Right lobe of liver (tissue), 6 donors: ENCODE measurements around the gene TMEM72. TPM values are rescaled to one million over a fixed set of nuclear protein-coding genes. Genes with fewer than 3 reads are reported as not detected.

Experiments used
- ATAC-seq, 4 donors: fragments of 200-7000 bp; cut with Tn5 transposase; one replicate each; pipeline ENCODE4 v1.9.1; 2020; ENCODE audit warnings: mild to moderate bottlenecking in 4 of 4, moderate library complexity in 4 of 4
- DNase-seq, 3 donors: peaks; one replicate each; pipeline ENCODE4 v3.0.0-alpha.2; 2020
- H3K27ac ChIP-seq, 3 donors: fragments of 200-600 bp; one replicate each; pipeline ENCODE4 v1.8.0; 2022
- H3K27me3 ChIP-seq, 2 donors: fragments of 200-600 bp; one replicate each; pipeline ENCODE4 v1.8.0; 2022
- H3K36me3 ChIP-seq, 4 donors: fragments of 200-600 bp; sonication (generic) in 1 of 4; one replicate each; pipeline versions ENCODE4 v1.5.1 to v1.8.0; 2017 to 2022; ENCODE audit warnings: control low read depth in 1 of 4
- H3K4me1 ChIP-seq, 4 donors: fragments of 200-600 bp; sonication (generic) in 1 of 4; one replicate each; pipeline versions ENCODE4 v1.5.1 to v1.8.0; 2017 to 2022; ENCODE audit warnings: control low read depth in 1 of 4
- H3K4me3 ChIP-seq, 3 donors: fragments of 200-600 bp; one replicate each; pipeline ENCODE4 v1.8.0; 2022
- H3K9me3 ChIP-seq, 4 donors: fragments of 200-600 bp; sonication (generic) in 1 of 4; one replicate each; pipeline versions ENCODE4 v1.5.1 to v1.8.0; 2017 to 2022; ENCODE audit warnings: control low read depth in 1 of 4
- CTCF ChIP-seq, 4 donors: fragments of 200-600 bp in 3 of 4; fragments of 450-650 bp in 1 of 4; IDR thresholded peaks; one replicate each; pipeline versions ENCODE4 v1.5.1 to v1.8.0; 2016 to 2022; ENCODE audit warnings: antibody characterized with exemption in 4 of 4, mild to moderate bottlenecking in 2 of 4
- POLR2A ChIP-seq: fragments of 450-650 bp; IDR thresholded peaks from one replicate; pipeline ENCODE4 v1.6.1; 2017; ENCODE audit warnings: antibody characterized with exemption, mild to moderate bottlenecking
- WGBS: methylation state at CpG from one replicate; pipeline ENCODE4 v1.1.6; 2018; ENCODE audit warnings: low coverage, low lambda C conversion rate; ENCODE audit not compliant: insufficient coverage; ENCODE audit errors: missing lambda C conversion rate; 5-methylcytosine and 5-hydroxymethylcytosine counted together
- intact Hi-C, 2 donors: fragments of 100-400 bp; cut with DNase I; formaldehyde crosslinking; loops; one replicate each; pipeline versions ENCODE4 v1.11.2 to v1.14.1; 2022
- total RNA-seq, 6 experiments: library from RNA; depleted of rRNA in 2 of 6; stranded (reverse); fragments of >200 nt in 2 of 6; fragmentation: NEBNext Ultra II Directional in 3 of 6; extraction: Animal tissue kit (Norgen Biotek cat#: 25700) in 3 of 6; gene quantifications; one replicate each; pipeline versions ENCODE4 v1.1.0 to v1.2.4, GENCODE V29; 2016 to 2023
- donor health status: DM: no; HTN: yes; CAD: no.
- donor health status: DM: no; HTN: no; CAD: no.
- donor health status: DM: no; HTN: no; CAD: no.
- donor health status: DM: no; HTN: yes; CAD: no.
- donor health status: DM: no; HTN: yes; CAD: no.

Gene TMEM72
- total RNA-seq, 6 experiments from 2014 or later: not detected

- no peak overlapping the region for H3K27ac ChIP-seq
Measured at GRCh38 chr10:44947371-44948152, 36.4 kb downstream of the TMEM72 start.

GRCh38 chr10:44948642-44949041, 37.5 kb downstream of the TMEM72 start:
- no peak for TF ChIP-seq CTCF (IDR thresholded peaks at IDR 0.05)
- TF ChIP-seq POLR2A: no peak

More at GRCh38 chr10:44947371-44948152, 36.4 kb downstream of the TMEM72 start:
- Histone ChIP-seq H3K4me1 (peaks cover 0 to 14% (median 0%) of the 10 kb centered on the region in 4 donors), H3K36me3 (no peaks in the 10 kb centered on the region), H3K4me3 (no peak overlapping the region), H3K9me3 (peaks cover 0 to 5% (median 0%) of the 10 kb centered on the region in 4 donors), H3K27me3 (no peaks in the 10 kb centered on the region)
- DNase-seq (no peak), ATAC-seq (peak in 3 of 4 donors; percentile 24 to 61 (median 59))
- intact Hi-C loops: no loop called here
- 50% methylated on average over 5 of the region's 6 CpGs for WGBS
- TF ChIP-seq CTCF (IDR thresholded peaks at IDR 0.05): no peak

GRCh38 chr10:44949127-44949802, 38.1 kb downstream of the TMEM72 start:
- Histone ChIP-seq H3K4me1 (peaks cover 0 to 14% (median 0%) of the 10 kb centered on the region in 4 donors), H3K4me3 (no peak overlapping the region), H3K36me3 (peaks cover 0 to 4% (median 0%) of the 10 kb centered on the region in 4 donors), H3K9me3 (peaks cover 0 to 3% (median 0%) of the 10 kb centered on the region in 4 donors), H3K27ac (no peak overlapping the region), H3K27me3 (no peaks in the 10 kb centered on the region)
- intact Hi-C loops: no loop called here
- ATAC-seq (no peak), DNase-seq (no peak)
- 58% methylated on average over 4 of the region's 5 CpGs for WGBS
- TF ChIP-seq CTCF (IDR thresholded peaks at IDR 0.05): no peak
- no peak for TF ChIP-seq POLR2A

More at GRCh38 chr10:44948642-44949041, 37.5 kb downstream of the TMEM72 start:
- H3K27ac ChIP-seq: no peak overlapping the region
- DNase-seq (no peak), ATAC-seq (no peak)
- peaks cover 0 to 14% (median 0%) of the 10 kb centered on the region in 4 donors for H3K4me1 ChIP-seq
- no CpG with 5 or more reads among the region's 1 CpG for WGBS
- intact Hi-C loops: no loop called here
- H3K27me3 ChIP-seq: no peaks in the 10 kb centered on the region
- H3K36me3 ChIP-seq: no peaks in the 10 kb centered on the region
- peaks cover 0 to 5% (median 0%) of the 10 kb centered on the region in 4 donors for H3K9me3 ChIP-seq
- H3K4me3 ChIP-seq: no peak overlapping the region

GRCh38 chr10:44949915-44950314, 38.8 kb downstream of the TMEM72 start:
- ATAC-seq: peak in 2 of 4 donors; percentile 18 to 60
- H3K4me3 ChIP-seq: no peak overlapping the region
- H3K27me3 ChIP-seq: no peaks in the 10 kb centered on the region
- H3K9me3 ChIP-seq: no peaks in the 10 kb centered on the region
- H3K27ac ChIP-seq: no peak overlapping the region
- no peak for DNase-seq
- peaks cover 0 to 4% (median 0%) of the 10 kb centered on the region in 4 donors for H3K36me3 ChIP-seq
- intact Hi-C loops: no loop called here
- 80% methylated on average over 1 of the region's 3 CpGs for WGBS
- no peak for TF ChIP-seq POLR2A
- no peak for TF ChIP-seq CTCF (IDR thresholded peaks at IDR 0.05)
- H3K4me1 ChIP-seq: peaks cover 0 to 14% (median 0%) of the 10 kb centered on the region in 4 donors
